Neural cell (in vitro differentiated cells): ENCODE measurements around the gene CASP2.

Source experiments
- EP300 ChIP-seq: fragments of 450-650 bp; conservative IDR thresholded peaks from 2 replicates; pipeline ENCODE4 v1.6.1; 2014; ENCODE audit warnings: antibody characterized with exemption, mild to moderate bottlenecking, moderate library complexity; ENCODE audit not compliant: poor library complexity, severe bottlenecking
- MXI1 ChIP-seq: fragments of 450-650 bp; conservative IDR thresholded peaks from 2 replicates; pipeline ENCODE4 v1.6.1; 2014; ENCODE audit warnings: antibody characterized with exemption, mild to moderate bottlenecking; ENCODE audit not compliant: poor library complexity, severe bottlenecking
- POLR2AphosphoS5 ChIP-seq: IDR thresholded peaks from 2 replicates; pipeline ENCODE4 v1.6.1; 2012
- RAD21 ChIP-seq: fragments of 450-650 bp; conservative IDR thresholded peaks from 2 replicates; pipeline ENCODE4 v1.6.1; 2014; ENCODE audit warnings: antibody characterized with exemption, mild to moderate bottlenecking, moderate library complexity
- TF ChIP-seq, protein P1 (sequence below): fragments of 450-650 bp; IDR thresholded peaks from 2 replicates; pipeline ENCODE4 v1.5.1; 2014; ENCODE audit warnings: antibody characterized with exemption, mild to moderate bottlenecking, moderate library complexity; ENCODE audit not compliant: poor library complexity, severe bottlenecking

DNA sequence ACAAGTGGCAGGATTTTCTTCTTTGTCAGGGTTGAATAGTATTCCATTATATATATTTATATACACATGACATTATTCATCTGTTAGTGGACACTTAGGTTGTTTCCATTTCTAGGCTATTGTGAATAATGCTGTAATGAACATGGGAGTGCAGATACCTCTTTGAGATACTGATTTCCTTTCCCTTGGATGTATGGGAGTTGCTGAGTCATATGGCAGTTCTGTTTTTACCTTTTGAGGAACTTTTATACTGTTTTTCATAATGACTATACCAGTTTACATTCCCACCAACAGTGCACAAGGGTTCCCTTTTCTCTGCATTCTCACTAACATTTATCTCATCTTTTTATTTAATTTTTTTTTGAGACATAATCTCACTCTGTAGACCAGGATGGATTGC, 26.0 kb downstream of the CASP2 start:
- TF ChIP-seq, protein P1, sequence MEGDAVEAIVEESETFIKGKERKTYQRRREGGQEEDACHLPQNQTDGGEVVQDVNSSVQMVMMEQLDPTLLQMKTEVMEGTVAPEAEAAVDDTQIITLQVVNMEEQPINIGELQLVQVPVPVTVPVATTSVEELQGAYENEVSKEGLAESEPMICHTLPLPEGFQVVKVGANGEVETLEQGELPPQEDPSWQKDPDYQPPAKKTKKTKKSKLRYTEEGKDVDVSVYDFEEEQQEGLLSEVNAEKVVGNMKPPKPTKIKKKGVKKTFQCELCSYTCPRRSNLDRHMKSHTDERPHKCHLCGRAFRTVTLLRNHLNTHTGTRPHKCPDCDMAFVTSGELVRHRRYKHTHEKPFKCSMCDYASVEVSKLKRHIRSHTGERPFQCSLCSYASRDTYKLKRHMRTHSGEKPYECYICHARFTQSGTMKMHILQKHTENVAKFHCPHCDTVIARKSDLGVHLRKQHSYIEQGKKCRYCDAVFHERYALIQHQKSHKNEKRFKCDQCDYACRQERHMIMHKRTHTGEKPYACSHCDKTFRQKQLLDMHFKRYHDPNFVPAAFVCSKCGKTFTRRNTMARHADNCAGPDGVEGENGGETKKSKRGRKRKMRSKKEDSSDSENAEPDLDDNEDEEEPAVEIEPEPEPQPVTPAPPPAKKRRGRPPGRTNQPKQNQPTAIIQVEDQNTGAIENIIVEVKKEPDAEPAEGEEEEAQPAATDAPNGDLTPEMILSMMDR = no peak
- TF ChIP-seq EP300 (no peak), RAD21 (no peak), MXI1 (no peak), POLR2AphosphoS5 (no peak)
